ENCODE results near the gene ERMAP. TPM values are rescaled to one million over a fixed set of nuclear protein-coding genes. Genes with fewer than 3 reads are reported as not detected.

The ERMAP gene
- total RNA-seq, 1 donor from 2014 or later: 10.3 TPM

DNA sequence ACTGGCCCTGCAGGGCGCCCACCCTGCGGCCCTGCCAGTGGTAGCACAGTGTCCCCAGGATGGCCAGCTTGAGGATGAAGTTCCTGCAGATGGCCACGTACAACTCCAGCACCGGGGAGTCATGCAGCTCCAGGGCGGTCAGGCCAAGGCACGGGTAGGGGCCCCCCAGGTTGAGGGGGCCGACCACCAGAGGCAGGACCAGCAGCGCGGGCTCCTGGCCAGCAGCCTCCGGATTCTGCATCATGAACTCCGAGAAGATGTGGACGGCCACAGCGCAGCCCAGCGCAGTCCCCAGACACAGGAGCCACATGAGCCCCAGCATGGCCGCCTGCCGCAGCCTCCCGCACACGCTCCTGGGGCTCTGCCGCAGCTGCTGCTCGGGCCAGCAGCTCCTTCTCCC, 70.4 kb downstream of the ERMAP start:
- Mint-ChIP-seq H3K36me3 (no peaks in the 10 kb centered on the region), H3K9me3 (no peaks in the 10 kb centered on the region), H3K27me3 (no peaks in the 10 kb centered on the region), H3K4me3 (no peak overlapping the region), H3K4me1 (ENCODE audit: unreplicated experiment) (no peaks in the 10 kb centered on the region), H3K27ac (no peak overlapping the region)
- DNase-seq (ENCODE audit: extremely low spot score, unreplicated experiment): no peak
- TF ChIP-seq, protein P1, sequence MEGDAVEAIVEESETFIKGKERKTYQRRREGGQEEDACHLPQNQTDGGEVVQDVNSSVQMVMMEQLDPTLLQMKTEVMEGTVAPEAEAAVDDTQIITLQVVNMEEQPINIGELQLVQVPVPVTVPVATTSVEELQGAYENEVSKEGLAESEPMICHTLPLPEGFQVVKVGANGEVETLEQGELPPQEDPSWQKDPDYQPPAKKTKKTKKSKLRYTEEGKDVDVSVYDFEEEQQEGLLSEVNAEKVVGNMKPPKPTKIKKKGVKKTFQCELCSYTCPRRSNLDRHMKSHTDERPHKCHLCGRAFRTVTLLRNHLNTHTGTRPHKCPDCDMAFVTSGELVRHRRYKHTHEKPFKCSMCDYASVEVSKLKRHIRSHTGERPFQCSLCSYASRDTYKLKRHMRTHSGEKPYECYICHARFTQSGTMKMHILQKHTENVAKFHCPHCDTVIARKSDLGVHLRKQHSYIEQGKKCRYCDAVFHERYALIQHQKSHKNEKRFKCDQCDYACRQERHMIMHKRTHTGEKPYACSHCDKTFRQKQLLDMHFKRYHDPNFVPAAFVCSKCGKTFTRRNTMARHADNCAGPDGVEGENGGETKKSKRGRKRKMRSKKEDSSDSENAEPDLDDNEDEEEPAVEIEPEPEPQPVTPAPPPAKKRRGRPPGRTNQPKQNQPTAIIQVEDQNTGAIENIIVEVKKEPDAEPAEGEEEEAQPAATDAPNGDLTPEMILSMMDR (conservative IDR thresholded peaks at IDR 0.05): no peak

DNA sequence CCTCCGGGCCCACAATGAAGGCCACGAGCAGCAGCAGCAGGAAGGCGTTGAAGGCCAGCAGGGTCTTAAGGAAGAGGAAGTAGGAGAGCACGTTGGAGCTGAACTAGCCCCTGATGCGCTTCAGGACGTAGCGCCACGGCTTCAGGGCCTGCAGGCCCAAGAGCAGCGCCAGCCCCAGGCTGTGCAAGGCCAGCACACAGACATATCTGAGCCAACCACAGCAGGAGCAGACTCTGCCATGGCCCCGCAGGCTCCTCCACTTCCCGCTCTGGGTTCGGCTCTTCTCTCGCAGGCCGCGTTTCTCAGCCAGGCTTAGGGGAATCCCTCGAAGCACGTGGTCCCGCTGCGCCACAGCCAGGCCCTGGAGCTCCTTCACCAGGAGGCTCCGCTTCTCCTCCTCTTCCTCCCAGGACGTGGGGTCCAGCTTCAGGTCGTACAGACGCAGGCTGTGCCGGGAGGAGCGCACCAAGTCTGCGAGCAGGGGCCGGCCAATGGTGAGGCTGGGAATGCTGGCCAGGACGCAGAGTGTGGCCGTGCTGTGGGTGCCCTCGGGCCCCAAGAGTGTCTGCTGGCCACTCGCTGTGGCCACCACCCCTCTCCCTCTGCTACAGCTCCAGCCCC, 71.2 kb downstream of the ERMAP start:
- Mint-ChIP-seq H3K4me1 (ENCODE audit: unreplicated experiment) (no peaks in the 10 kb centered on the region), H3K27me3 (no peaks in the 10 kb centered on the region), H3K27ac (no peak overlapping the region), H3K4me3 (no peak overlapping the region), H3K36me3 (no peaks in the 10 kb centered on the region), H3K9me3 (no peaks in the 10 kb centered on the region)
- DNase-seq (ENCODE audit: extremely low spot score, unreplicated experiment): no peak
- TF ChIP-seq, protein P1 (conservative IDR thresholded peaks at IDR 0.05): no peak

DNA sequence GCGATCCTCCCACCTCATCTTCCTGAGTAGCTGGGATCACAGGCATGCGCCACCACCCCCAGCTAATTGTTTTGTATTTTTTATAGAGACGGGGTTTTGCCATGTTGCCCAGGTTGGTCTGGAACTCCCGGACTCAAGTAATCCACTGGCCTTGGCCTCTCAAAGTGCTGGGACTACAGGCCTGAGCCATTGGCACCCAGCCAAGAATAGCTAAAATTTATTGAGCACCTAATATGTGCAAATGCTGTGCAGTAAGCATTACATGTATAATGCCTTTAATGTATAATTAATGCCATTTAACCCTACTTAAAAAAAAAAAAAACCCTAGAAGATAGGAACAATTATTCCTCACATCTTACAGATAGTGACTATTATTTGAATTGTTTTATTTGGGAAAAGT, 72.3 kb downstream of the ERMAP start:
- DNase-seq (ENCODE audit: extremely low spot score, unreplicated experiment): no peak
- no peaks in the 10 kb centered on the region for H3K36me3 Mint-ChIP-seq
- H3K27me3 Mint-ChIP-seq: no peaks in the 10 kb centered on the region
- TF ChIP-seq, protein P1 (conservative IDR thresholded peaks at IDR 0.05): no peak
- H3K4me1 Mint-ChIP-seq (ENCODE audit: unreplicated experiment): no peaks in the 10 kb centered on the region
- H3K27ac Mint-ChIP-seq: no peak overlapping the region
- no peaks in the 10 kb centered on the region for H3K9me3 Mint-ChIP-seq
- no peak overlapping the region for H3K4me3 Mint-ChIP-seq

DNA sequence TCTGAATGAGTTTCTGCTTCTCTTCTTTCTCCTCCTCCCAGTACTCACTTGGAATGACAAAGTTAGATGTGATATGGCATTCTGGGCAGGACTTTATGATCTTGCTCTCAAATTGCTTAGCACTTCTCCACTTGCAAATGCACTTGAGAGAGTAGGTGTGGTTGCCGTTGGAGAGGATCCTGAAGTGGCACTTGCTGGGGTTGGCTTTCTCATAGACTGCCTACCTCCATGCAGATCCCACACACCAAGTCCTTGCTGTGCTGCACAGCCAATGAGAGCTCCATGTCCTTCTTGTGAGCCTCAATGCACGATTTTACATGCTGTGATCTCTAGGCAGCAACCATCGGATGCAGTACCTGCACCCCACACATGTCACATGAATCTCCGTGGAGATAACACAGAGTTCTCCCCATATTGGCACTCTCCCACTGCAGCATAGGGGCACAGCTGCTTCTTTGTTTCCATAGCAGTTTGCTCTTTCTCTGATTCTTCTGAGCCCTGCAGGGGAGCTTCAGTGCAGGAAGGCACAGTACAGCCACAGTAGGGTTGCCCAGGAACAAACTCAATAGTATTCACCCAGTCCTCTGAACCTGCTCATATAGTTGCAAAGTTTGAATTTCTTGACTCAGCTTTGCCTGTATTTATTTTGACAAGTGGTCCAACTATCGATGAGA, 74.7 kb downstream of the ERMAP start:
- H3K27ac Mint-ChIP-seq: no peak overlapping the region
- no peak overlapping the region for H3K4me3 Mint-ChIP-seq
- H3K27me3 Mint-ChIP-seq: peaks cover 4% of the 10 kb centered on the region
- TF ChIP-seq, protein P1 (conservative IDR thresholded peaks at IDR 0.05): no peak
- no peaks in the 10 kb centered on the region for H3K36me3 Mint-ChIP-seq
- H3K9me3 Mint-ChIP-seq: no peaks in the 10 kb centered on the region
- DNase-seq (ENCODE audit: extremely low spot score, unreplicated experiment): no peak
- H3K4me1 Mint-ChIP-seq (ENCODE audit: unreplicated experiment): no peaks in the 10 kb centered on the region

Other genes with a start within 250 kb of the ERMAP start
- 42.5 and 58.9 TPM in 2 replicates for gene PPIH, start 158.7 kb upstream of the ERMAP start, total RNA-seq (ENCODE audit: low replicate concordance)
- 508 and 709 TPM in 2 replicates for gene YBX1, start 134.7 kb upstream of the ERMAP start, total RNA-seq (ENCODE audit: low replicate concordance)
- 0.33 and 2.3 TPM in 2 replicates for gene CLDN19, start 76.9 kb upstream of the ERMAP start, total RNA-seq (ENCODE audit: low replicate concordance)
- 30.7 and 77.2 TPM in 2 replicates for gene P3H1, start 50.1 kb upstream of the ERMAP start, total RNA-seq (ENCODE audit: low replicate concordance)
- 5.9 and 9.1 TPM in 2 replicates for gene C1orf50, start 49.9 kb upstream of the ERMAP start, total RNA-seq (ENCODE audit: low replicate concordance)
- 0.41 and 0.57 TPM in 2 replicates for gene TMEM269, start 32.1 kb upstream of the ERMAP start, total RNA-seq (ENCODE audit: low replicate concordance)
- 31.3 and 42.9 TPM in 2 replicates for gene SVBP, start 275 bp downstream of the ERMAP start, total RNA-seq (ENCODE audit: low replicate concordance)
- gene ZNF691, start 29.5 kb downstream of the ERMAP start, total RNA-seq (ENCODE audit: low replicate concordance): 11.2 and 18.0 TPM in 2 replicates
- 192 and 706 TPM in 2 replicates for gene SLC2A1, start 141.7 kb downstream of the ERMAP start, total RNA-seq (ENCODE audit: low replicate concordance)